LNCaP clone FGC (cell line): Measurements from ENCODE around the gene PTPN9.

Experiments used
- DNase-seq: peaks from one replicate; pipeline ENCODE4 v3.0.0-alpha.2; 2011; ENCODE audit warnings: low read depth
- H3K4me3 ChIP-seq: 2 replicates; pipeline ENCODE4 v1.5.1; 2011; ENCODE audit warnings: mild to moderate bottlenecking, low read depth, low read length, control low read depth
- CTCF ChIP-seq: IDR thresholded peaks from 2 replicates; pipeline ENCODE4 v1.5.1; 2012; ENCODE audit warnings: mild to moderate bottlenecking; ENCODE audit not compliant: control insufficient read depth, insufficient read depth; ENCODE audit errors: extremely low read depth

The PTPN9 gene

GRCh38 chr15:75422554-75422953, 156.6 kb downstream of the PTPN9 start:
- no peak overlapping the region for H3K4me3 ChIP-seq
- no peak for TF ChIP-seq CTCF
- DNase-seq = no peak

GRCh38 chr15:75420698-75421097, 158.4 kb downstream of the PTPN9 start:
- TF ChIP-seq CTCF = no peak
- DNase-seq = peak; percentile 45

GRCh38 chr15:75416584-75416983, 162.5 kb downstream of the PTPN9 start:
- TF ChIP-seq CTCF = no peak
- no peak overlapping the region for H3K4me3 ChIP-seq
- no peak for DNase-seq

More at GRCh38 chr15:75420698-75421097, 158.4 kb downstream of the PTPN9 start:
- H3K4me3 ChIP-seq = no peak overlapping the region
